GM18505 (cell line): ENCODE data around the gene CPXM2.

Experiments
- ATAC-seq: cut with Tn5 transposase; IDR thresholded peaks from one replicate; pipeline ENCODE4 v1.9.1; 2021; ENCODE audit not compliant: unreplicated experiment
- POLR2A ChIP-seq: IDR thresholded peaks from 4 replicates; pipeline ENCODE4 v1.6.1; 2011; ENCODE audit warnings: borderline replicate concordance; ENCODE audit not compliant: insufficient read depth, insufficient read length; ENCODE audit errors: extremely low read depth

CPXM2 gene

GRCh38 chr10:123786306-123786705, 105.3 kb downstream of the CPXM2 start:
- no peak for ATAC-seq
- no peak for TF ChIP-seq POLR2A

- TF ChIP-seq POLR2A: no peak
- ATAC-seq: no peak
These were observed 107.0 kb downstream of the CPXM2 start for GRCh38 chr10:123784646-123785045.

GRCh38 chr10:123784216-123784615, 107.4 kb downstream of the CPXM2 start:
- ATAC-seq: no peak
- TF ChIP-seq POLR2A: no peak

- TF ChIP-seq POLR2A: no peak
- no peak for ATAC-seq
These were observed 108.3 kb downstream of the CPXM2 start for GRCh38 chr10:123783296-123783695.

GRCh38 chr10:123782549-123782948, 109.1 kb downstream of the CPXM2 start:
- no peak for ATAC-seq
- TF ChIP-seq POLR2A: no peak

- no peak for ATAC-seq
- no peak for TF ChIP-seq POLR2A
These were observed 109.6 kb downstream of the CPXM2 start for GRCh38 chr10:123781956-123782500.

- no peak for ATAC-seq
- TF ChIP-seq POLR2A: no peak
These were observed 110.2 kb downstream of the CPXM2 start for GRCh38 chr10:123781324-123781900.

GRCh38 chr10:123778719-123779517, 112.7 kb downstream of the CPXM2 start:
- no peak for ATAC-seq
- TF ChIP-seq POLR2A: no peak

- TF ChIP-seq POLR2A: no peak
- ATAC-seq: no peak
These were observed 113.7 kb downstream of the CPXM2 start for GRCh38 chr10:123777881-123778280.

- no peak for TF ChIP-seq POLR2A
- no peak for ATAC-seq
These were observed 117.4 kb downstream of the CPXM2 start for GRCh38 chr10:123774132-123774742.

GRCh38 chr10:123772645-123773508, 118.7 kb downstream of the CPXM2 start:
- ATAC-seq: no peak
- TF ChIP-seq POLR2A: no peak

- TF ChIP-seq POLR2A: no peak
- ATAC-seq: no peak
These were observed 119.5 kb downstream of the CPXM2 start for GRCh38 chr10:123771877-123772644.

GRCh38 chr10:123769647-123770046, 122.0 kb downstream of the CPXM2 start:
- ATAC-seq: no peak
- TF ChIP-seq POLR2A: no peak

- TF ChIP-seq POLR2A: no peak
- ATAC-seq: no peak
These were observed 124.8 kb downstream of the CPXM2 start for GRCh38 chr10:123766761-123767160.
